SKM-1 treated with dmso at 0.1 percent for 144 hours (cell line): ENCODE data around the gene C11orf68.

Source experiments
- DNase-seq: peaks from one replicate; lab custom pipeline; 2025; ENCODE audit not compliant: unreplicated experiment; lab: John Stamatoyannopoulos, UW

Gene C11orf68

GRCh38 chr11:65872586-65873317 is 46.1 kb downstream of the C11orf68 start, which contains the start of gene EFEMP2:
Gene EFEMP2 (minus strand): TSS chr11:65872800. CDS start chr11:65872354, 446 bp downstream.
- no peak for DNase-seq

- DNase-seq, result no peak
These were observed 46.9 kb downstream of the C11orf68 start for GRCh38 chr11:65871811-65872548.

- no peak for DNase-seq
These were observed 47.9 kb downstream of the C11orf68 start for GRCh38 chr11:65870706-65871681.

GRCh38 chr11:65870307-65870658 is 48.6 kb downstream of the C11orf68 start:
- no peak for DNase-seq

GRCh38 chr11:65869643-65870306 is 49.1 kb downstream of the C11orf68 start:
- no peak for DNase-seq

GRCh38 chr11:65868907-65869306 is 50.0 kb downstream of the C11orf68 start:
- no peak for DNase-seq

GRCh38 chr11:65868076-65868667 is 50.7 kb downstream of the C11orf68 start:
- DNase-seq, result no peak

- DNase-seq, result no peak
These were observed 51.4 kb downstream of the C11orf68 start for GRCh38 chr11:65867284-65868071.
